ENCODE data around the gene NALF2. TPM values are rescaled to one million over a fixed set of nuclear protein-coding genes. Genes with fewer than 3 reads are reported as not detected.

Gene NALF2
- total RNA-seq, 1 donor from 2014 or later = 9.8 TPM

GRCh38 chrX:69524781-69525363 is 20.7 kb downstream of the NALF2 start:
- H3K27ac Mint-ChIP-seq (ENCODE audit: unreplicated experiment) = no peak overlapping the region
- H3K4me1 Mint-ChIP-seq (ENCODE audit: low read depth, unreplicated experiment) = peaks cover 3% of the 10 kb centered on the region
- no peaks in the 10 kb centered on the region for H3K27me3 Mint-ChIP-seq (ENCODE audit: unreplicated experiment)
- peaks cover 2% of the 10 kb centered on the region for H3K9me3 Mint-ChIP-seq (ENCODE audit: unreplicated experiment)
- H3K4me3 Mint-ChIP-seq (ENCODE audit: unreplicated experiment) = no peak overlapping the region
- no peak for TF ChIP-seq CTCF (IDR thresholded peaks at IDR 0.05; ENCODE audit: partially characterized antibody, unreplicated experiment)
- H3K36me3 Mint-ChIP-seq (ENCODE audit: unreplicated experiment) = no peaks in the 10 kb centered on the region
- DNase-seq = no peak

GRCh38 chrX:69530306-69530705 is 26.2 kb downstream of the NALF2 start:
- Mint-ChIP-seq H3K4me1 (ENCODE audit: low read depth, unreplicated experiment) (peaks cover 1% of the 10 kb centered on the region), H3K27me3 (ENCODE audit: unreplicated experiment) (no peaks in the 10 kb centered on the region), H3K36me3 (ENCODE audit: unreplicated experiment) (peaks cover 11% of the 10 kb centered on the region), H3K27ac (ENCODE audit: unreplicated experiment) (no peak overlapping the region), H3K4me3 (ENCODE audit: unreplicated experiment) (no peak overlapping the region), H3K9me3 (ENCODE audit: unreplicated experiment) (peaks cover 3% of the 10 kb centered on the region)
- no peak for DNase-seq
- TF ChIP-seq CTCF (IDR thresholded peaks at IDR 0.05; ENCODE audit: partially characterized antibody, unreplicated experiment) = no peak

- Mint-ChIP-seq H3K4me1 (ENCODE audit: low read depth, unreplicated experiment) (no peaks in the 10 kb centered on the region), H3K27ac (ENCODE audit: unreplicated experiment) (no peak overlapping the region), H3K36me3 (ENCODE audit: unreplicated experiment) (peaks cover 11% of the 10 kb centered on the region), H3K4me3 (ENCODE audit: unreplicated experiment) (no peak overlapping the region), H3K27me3 (ENCODE audit: unreplicated experiment) (no peaks in the 10 kb centered on the region), H3K9me3 (ENCODE audit: unreplicated experiment) (peaks cover 3% of the 10 kb centered on the region)
- DNase-seq = no peak
- no peak for TF ChIP-seq CTCF (IDR thresholded peaks at IDR 0.05; ENCODE audit: partially characterized antibody, unreplicated experiment)
These were observed 27.1 kb downstream of the NALF2 start for GRCh38 chrX:69531031-69531755.

GRCh38 chrX:69535661-69536060 is 31.5 kb downstream of the NALF2 start:
- Mint-ChIP-seq H3K9me3 (ENCODE audit: unreplicated experiment) (peaks cover 4% of the 10 kb centered on the region), H3K4me1 (ENCODE audit: low read depth, unreplicated experiment) (peaks cover 4% of the 10 kb centered on the region), H3K27me3 (ENCODE audit: unreplicated experiment) (peaks cover 2% of the 10 kb centered on the region), H3K27ac (ENCODE audit: unreplicated experiment) (no peak overlapping the region), H3K36me3 (ENCODE audit: unreplicated experiment) (peaks cover 11% of the 10 kb centered on the region), H3K4me3 (ENCODE audit: unreplicated experiment) (no peak overlapping the region)
- TF ChIP-seq CTCF (IDR thresholded peaks at IDR 0.05; ENCODE audit: partially characterized antibody, unreplicated experiment) = no peak
- no peak for DNase-seq

- Mint-ChIP-seq H3K4me3 (ENCODE audit: unreplicated experiment) (peak overlapping the region; percentile 82), H3K27me3 (ENCODE audit: unreplicated experiment) (peaks cover 2% of the 10 kb centered on the region), H3K9me3 (ENCODE audit: unreplicated experiment) (peaks cover 3% of the 10 kb centered on the region), H3K36me3 (ENCODE audit: unreplicated experiment) (peaks cover 11% of the 10 kb centered on the region), H3K4me1 (ENCODE audit: low read depth, unreplicated experiment) (peaks cover 4% of the 10 kb centered on the region), H3K27ac (ENCODE audit: unreplicated experiment) (no peak overlapping the region)
- TF ChIP-seq CTCF (IDR thresholded peaks at IDR 0.05; ENCODE audit: partially characterized antibody, unreplicated experiment) = peak; percentile 85
- DNase-seq = peak; percentile 81
These were observed 34.3 kb downstream of the NALF2 start for GRCh38 chrX:69538321-69538876.
